Gastroesophageal sphincter (tissue), 4 donors: ENCODE data around the gene F10. TPM values are rescaled to one million over a fixed set of nuclear protein-coding genes. Genes with fewer than 3 reads are reported as not detected.

Source experiments
- ATAC-seq: fragments of 150-250 bp; one replicate; pipeline ENCODE4 v1.9.1; 2016; ENCODE audit warnings: mild to moderate bottlenecking, moderate library complexity
- H3K27ac ChIP-seq, 4 donors: fragments of 200-600 bp; sonication (generic) in 3 of 4; 1 replicate in 3 of 4; 2 replicates in 1 of 4; pipeline ENCODE4 v1.5.1; 2016 to 2019
- H3K27me3 ChIP-seq: fragments of 200-600 bp; sonication (generic); one replicate; pipeline ENCODE4 v1.5.1; 2019
- H3K36me3 ChIP-seq, 2 donors: fragments of 200-600 bp; sonication (generic); one replicate each; pipeline ENCODE4 v1.5.1; 2019; ENCODE audit warnings: control low read depth in 1 of 2
- H3K4me1 ChIP-seq, 3 donors: fragments of 200-600 bp; sonication (generic); 1 replicate in 2 of 3; 2 replicates in 1 of 3; pipeline ENCODE4 v1.5.1; 2016 to 2019; ENCODE audit warnings: control low read depth in 2 of 3
- H3K4me3 ChIP-seq, 2 donors: fragments of 200-600 bp; sonication (generic); one replicate each; pipeline ENCODE4 v1.5.1; 2019; ENCODE audit warnings: mild to moderate bottlenecking in 1 of 2, moderate library complexity in 1 of 2
- H3K9me3 ChIP-seq, 3 donors: fragments of 200-600 bp; sonication (generic); one replicate each; pipeline ENCODE4 v1.5.1; 2017 to 2019; ENCODE audit warnings: control low read depth in 2 of 3
- CTCF ChIP-seq, 4 experiments: fragments of 200-600 bp in 2 of 4; fragments of 450-650 bp in 2 of 4; sonication (generic) in 1 of 4; IDR thresholded peaks; one replicate each; pipeline ENCODE4 v1.5.1; 2017 to 2019; ENCODE audit warnings: antibody characterized with exemption in 4 of 4, mild to moderate bottlenecking in 2 of 4, moderate library complexity in 2 of 4
- EP300 ChIP-seq: sonication (generic); formaldehyde crosslinking; IDR thresholded peaks from one replicate; pipeline ENCODE4 v1.6.1; 2017; ENCODE audit warnings: antibody characterized with exemption, mild to moderate bottlenecking
- POLR2A ChIP-seq, 2 donors: fragments of 450-650 bp; IDR thresholded peaks; one replicate each; pipeline ENCODE4 v1.6.1; 2017; ENCODE audit warnings: antibody characterized with exemption in 2 of 2, mild to moderate bottlenecking in 2 of 2, moderate library complexity in 1 of 2
- POLR2AphosphoS5 ChIP-seq: sonication (generic); formaldehyde crosslinking; IDR thresholded peaks from one replicate; pipeline ENCODE4 v1.6.1; 2017; ENCODE audit warnings: antibody characterized with exemption
- WGBS, 2 donors: methylation state at CpG; one replicate each; pipeline ENCODE4 v1.1.5; 2018; ENCODE audit warnings: low coverage in 1 of 2; 5-methylcytosine and 5-hydroxymethylcytosine counted together
- total RNA-seq, 4 donors: library from RNA; depleted of rRNA; stranded (reverse); fragments of >200 nt; gene quantifications; one replicate each; pipeline ENCODE4 v1.1.0, GENCODE V29; 2016

Gene F10
- total RNA-seq, 4 donors from 2014 or later, result 6.9 to 51.7 (median 12.0) TPM

GRCh38 chr13:113172419-113172926 is 49.9 kb downstream of the F10 start:
- Histone ChIP-seq H3K27me3 (no peaks in the 10 kb centered on the region), H3K4me1 (no peaks in the 10 kb centered on the region), H3K4me3 (no peak overlapping the region), H3K9me3 (peaks cover 0 to 5% (median 0%) of the 10 kb centered on the region in 3 donors), H3K27ac (no peak overlapping the region), H3K36me3 (peaks cover 0 to 81% of the 10 kb centered on the region in 2 donors)
- no peak for TF ChIP-seq EP300
- TF ChIP-seq POLR2A (IDR thresholded peaks at IDR 0.05), result no peak
- no peak for TF ChIP-seq POLR2AphosphoS5
- TF ChIP-seq CTCF (IDR thresholded peaks at IDR 0.05), result no peak
- ATAC-seq, result no peak
- 92% methylated on average over 10 of the region's 13 CpGs; no CpG with 5 or more reads in 1 of the 2 donors for WGBS, 2 donors

GRCh38 chr13:113176280-113176679 is 53.7 kb downstream of the F10 start:
- no peak for TF ChIP-seq POLR2AphosphoS5
- no peak for TF ChIP-seq POLR2A (IDR thresholded peaks at IDR 0.05)
- H3K27me3 ChIP-seq, result no peaks in the 10 kb centered on the region
- H3K4me1 ChIP-seq, result no peaks in the 10 kb centered on the region
- no peak for ATAC-seq
- 93 to 100% methylated on average over 1 to 3 of the region's 5 CpGs for WGBS, 2 donors
- no peaks in the 10 kb centered on the region for H3K9me3 ChIP-seq
- H3K27ac ChIP-seq, result no peak overlapping the region
- H3K36me3 ChIP-seq, result peaks cover 0 to 98% of the 10 kb centered on the region in 2 donors
- H3K4me3 ChIP-seq, result no peak overlapping the region

- Histone ChIP-seq H3K4me3 (no peak overlapping the region), H3K9me3 (no peaks in the 10 kb centered on the region), H3K27me3 (no peaks in the 10 kb centered on the region), H3K27ac (no peak overlapping the region), H3K36me3 (peaks cover 0 to 98% of the 10 kb centered on the region in 2 donors), H3K4me1 (no peaks in the 10 kb centered on the region)
- TF ChIP-seq POLR2A (IDR thresholded peaks at IDR 0.05), result no peak
- no peak for TF ChIP-seq POLR2AphosphoS5
- TF ChIP-seq EP300, result no peak
- no peak for TF ChIP-seq CTCF (IDR thresholded peaks at IDR 0.05)
- no peak for ATAC-seq
- 94 to 95% methylated on average over 4 to 11 of the region's 14 CpGs for WGBS, 2 donors
Observed at GRCh38 chr13:113176822-113177221, 54.2 kb downstream of the F10 start.

- H3K27ac ChIP-seq, result peak overlapping the region in 2 of 4 donors; percentile 21 to 34
Observed at GRCh38 chr13:113178070-113178895, 55.7 kb downstream of the F10 start.

GRCh38 chr13:113178896-113179167 is 56.2 kb downstream of the F10 start:
- no peaks in the 10 kb centered on the region for H3K9me3 ChIP-seq
- H3K4me3 ChIP-seq, result no peak overlapping the region
- peak overlapping the region in 2 of 4 donors; percentile 21 to 34 for H3K27ac ChIP-seq
- TF ChIP-seq POLR2AphosphoS5, result no peak
- H3K27me3 ChIP-seq, result no peaks in the 10 kb centered on the region
- peaks cover 3 to 100% of the 10 kb centered on the region in 2 donors for H3K36me3 ChIP-seq
- whole genome bisulfite sequencing, 2 donors, result 67 to 75% methylated on average over 1 to 3 of the region's 3 CpGs
- ATAC-seq, result no peak
- H3K4me1 ChIP-seq, result no peaks in the 10 kb centered on the region

More at GRCh38 chr13:113178070-113178895, 55.7 kb downstream of the F10 start:
- Histone ChIP-seq H3K27me3 (no peaks in the 10 kb centered on the region), H3K4me3 (no peak overlapping the region), H3K36me3 (peaks cover under 1 to 98% of the 10 kb centered on the region in 2 donors), H3K4me1 (no peaks in the 10 kb centered on the region), H3K9me3 (no peaks in the 10 kb centered on the region)
- TF ChIP-seq POLR2A (IDR thresholded peaks at IDR 0.05), result no peak
- TF ChIP-seq EP300, result no peak
- TF ChIP-seq POLR2AphosphoS5, result no peak
- no peak for TF ChIP-seq CTCF (IDR thresholded peaks at IDR 0.05)
- 56 to 69% methylated on average over 20 to 21 of the region's 25 CpGs for WGBS, 2 donors
- ATAC-seq, result no peak
